SK-N-MC (cell line): ENCODE results near the gene POLR2M.

Source experiments
- EZH2 ChIP-seq: fragments of 200-600 bp; sonication (generic); IDR thresholded peaks from one replicate; pipeline ENCODE4 v1.6.1; 2017; ENCODE audit warnings: antibody characterized with exemption
- POLR2AphosphoS5 ChIP-seq: IDR thresholded peaks from 2 replicates; pipeline ENCODE4 v1.6.1; 2012; ENCODE audit warnings: mild to moderate bottlenecking, low read depth, low read length, borderline replicate concordance

- no peak for TF ChIP-seq POLR2AphosphoS5
- TF ChIP-seq EZH2 = no peak
Observed at GRCh38 chr15:57663262-57663661, 43.3 kb upstream of the POLR2M start.
